ENCODE measurements around the gene MCF2. TPM values are rescaled to one million over a fixed set of nuclear protein-coding genes. Genes with fewer than 3 reads are reported as not detected.

MCF2 gene
- total and polyA plus RNA-seq, 2 of the 13 experiments (the other 11 are each of a cell fraction or from before 2014, with no cell fraction given): 0.07 TPM; not detected in 1

- TF ChIP-seq BCLAF1 (IDR thresholded peaks at IDR 0.05) (no peak), ZNF441 (CRISPR knock-in tag; IDR thresholded peaks at IDR 0.05; ENCODE audit: borderline replicate concordance) (no peak), HOXA5 (CRISPR knock-in tag; IDR thresholded peaks at IDR 0.05) (no peak), GATA4 (IDR thresholded peaks at IDR 0.05; ENCODE audit: borderline replicate concordance, low read depth) (no peak), SUZ12 (IDR thresholded peaks at IDR 0.05; ENCODE audit: low read depth, low read length) (no peak)
Measured at GRCh38 chrX:139734996-139735395, 27.0 kb upstream of the MCF2 start (continued).

- no peak for TF ChIP-seq ZBTB44 (CRISPR knock-in tag; IDR thresholded peaks at IDR 0.05)
- TF ChIP-seq SIN3A (IDR thresholded peaks at IDR 0.05; ENCODE audit: borderline replicate concordance, low read depth, low read length): no peak
- no peak for TF ChIP-seq ZBTB3 (CRISPR knock-in tag; IDR thresholded peaks at IDR 0.05; ENCODE audit: borderline replicate concordance, low read depth)
- no peak for TF ChIP-seq NAIF1 (CRISPR knock-in tag; IDR thresholded peaks at IDR 0.05; ENCODE audit: borderline replicate concordance)
- no peak for TF ChIP-seq CENPBD1 (CRISPR knock-in tag; IDR thresholded peaks at IDR 0.05; ENCODE audit: borderline replicate concordance, low read depth)
- TF ChIP-seq MAZ (IDR thresholded peaks at IDR 0.05; ENCODE audit: borderline replicate concordance, low read depth, low read length): no peak
- TF ChIP-seq MAZ (CRISPR knock-in tag; IDR thresholded peaks at IDR 0.05; ENCODE audit: low read depth): no peak
- TF ChIP-seq DDIT3 (CRISPR knock-in tag; IDR thresholded peaks at IDR 0.05): no peak
- TF ChIP-seq KDM1A (CRISPR knock-in tag; IDR thresholded peaks at IDR 0.05): no peak
- no peak for TF ChIP-seq TARDBP (CRISPR knock-in tag; IDR thresholded peaks at IDR 0.05)
- no peak for TF ChIP-seq PATZ1 (CRISPR knock-in tag; IDR thresholded peaks at IDR 0.05)
- no TSS peak for BruUV-seq (replicated peaks)
- CTCF ChIA-PET (ENCODE audit: low intra/inter-chr PET ratio, low total read pairs): no interaction called here
Measured at GRCh38 chrX:139725720-139726119, 17.8 kb upstream of the MCF2 start.

More at GRCh38 chrX:139725720-139726119, 17.8 kb upstream of the MCF2 start:
- POLR2A ChIA-PET: no interaction called here
- no peaks in the 10 kb centered on the region for H3K27me3 ChIP-seq (ENCODE audit: control insufficient read depth in 1 of 2, insufficient read depth in 2 of 2, low read length in 2 of 2)
- no peaks in the 10 kb centered on the region for H3K9me3 ChIP-seq (ENCODE audit: low read length)
- no peak overlapping the region for H3K27ac ChIP-seq (ENCODE audit: extremely low read length, insufficient read depth, low read length)
- intact Hi-C loops (cut with micrococcal nuclease; ENCODE audit: unreplicated experiment): no loop called here
- no peak overlapping the region for H3K9ac ChIP-seq (ENCODE audit: insufficient read depth, low read depth, low read length)
- H3K79me2 ChIP-seq (ENCODE audit: insufficient read depth, low read length): no peaks in the 10 kb centered on the region
- FAIRE-seq: no peak
- no peak for ATAC-seq
- in situ Hi-C loops (cut with HindIII; ENCODE audit: extremely low pct_ligation_motif_present, low pct_unique_long_range_greater_than_20kb): no loop called here
- no peaks in the 10 kb centered on the region for H4K20me1 ChIP-seq (ENCODE audit: insufficient read depth, low read length)
- H2AFZ ChIP-seq (ENCODE audit: low read length): no peak overlapping the region
- H3K4me1 ChIP-seq (ENCODE audit: insufficient read depth, low read length): no peaks in the 10 kb centered on the region
- no peak overlapping the region for H3K4me3 ChIP-seq (replicated peaks in 1 of 3; ENCODE audit: insufficient read depth in 1 of 3, low read depth in 2 of 3, low read length in 3 of 3)
- DNase-seq (ENCODE audit: low spot score): no peak
- 94% methylated on average over 1 of the region's 1 CpG for WGBS (ENCODE audit: low lambda C conversion rate)
- no peak overlapping the region for H3K4me2 ChIP-seq (ENCODE audit: low read depth, low read length)
- no peaks in the 10 kb centered on the region for H3K36me3 ChIP-seq (replicated peaks in 1 of 2; ENCODE audit: control insufficient read depth in 1 of 2, insufficient read depth in 2 of 2, low read length in 2 of 2)

Measured in HepG2 (cell line).